KMS-11 (cell line): ENCODE results near the gene ZSWIM7.
"Not testable (repeated sequence)": the region's sequence is repeated elsewhere in the genome, so short reads cannot be mapped to it uniquely, and the experiment has no call there.

ENCODE experiments used
- H2AFZ ChIP-seq: fragments of 200-600 bp; sonication (generic); 2 replicates; pipeline ENCODE4 v1.6.1; 2016; ENCODE audit warnings: antibody characterized with exemption, mixed run types, low read depth
- H3K27ac ChIP-seq: fragments of 200-600 bp; sonication (generic); 2 replicates; pipeline ENCODE4 v1.6.1; 2016; ENCODE audit warnings: mild to moderate bottlenecking, mixed run types
- H3K27me3 ChIP-seq: fragments of 200-600 bp; sonication (generic); 2 replicates; pipeline ENCODE4 v1.6.1; 2017; ENCODE audit warnings: mild to moderate bottlenecking, low read depth, mixed run types, moderate library complexity; ENCODE audit not compliant: insufficient read depth
- H3K36me3 ChIP-seq: fragments of 200-600 bp; sonication (generic); 2 replicates; pipeline ENCODE4 v1.6.1; 2017; ENCODE audit warnings: mild to moderate bottlenecking, mixed run types; ENCODE audit not compliant: insufficient read depth
- H3K4me1 ChIP-seq: fragments of 200-600 bp; sonication (generic); 2 replicates; pipeline ENCODE4 v1.6.1; 2016; ENCODE audit warnings: mild to moderate bottlenecking, low read depth, mixed run types; ENCODE audit not compliant: poor library complexity, severe bottlenecking
- H3K4me2 ChIP-seq: fragments of 200-600 bp; sonication (generic); 2 replicates; pipeline ENCODE4 v1.7.0; 2016; ENCODE audit warnings: mild to moderate bottlenecking, mixed run types
- H3K4me3 ChIP-seq: fragments of 200-600 bp; sonication (generic); IDR thresholded peaks from 2 replicates; pipeline ENCODE4 v1.6.1; 2017; ENCODE audit warnings: low read depth, low read length, mixed read lengths; ENCODE audit not compliant: insufficient read depth
- H3K79me2 ChIP-seq: fragments of 200-600 bp; sonication (generic); 2 replicates; pipeline ENCODE4 v1.6.1; 2016; ENCODE audit warnings: low read depth, mixed run types; ENCODE audit not compliant: insufficient read depth
- H3K9ac ChIP-seq: fragments of 200-600 bp; sonication (generic); 2 replicates; pipeline ENCODE4 v1.6.1; 2016; ENCODE audit warnings: mild to moderate bottlenecking, mixed run types
- H4K20me1 ChIP-seq: fragments of 200-600 bp; sonication (generic); 2 replicates; pipeline ENCODE4 v1.6.1; 2016; ENCODE audit warnings: mild to moderate bottlenecking, mixed run types; ENCODE audit not compliant: insufficient read depth
- TF ChIP-seq, protein P1 (sequence below): fragments of 200-600 bp; sonication (generic); conservative IDR thresholded peaks from 2 replicates; pipeline ENCODE4 v1.6.1; 2017; ENCODE audit warnings: low read depth, mild to moderate bottlenecking, antibody characterized with exemption, low read length, moderate library complexity, mixed read lengths

The ZSWIM7 gene

GRCh38 chr17:15998031-15998562 lies 1.4 kb downstream of the ZSWIM7 start:
- Histone ChIP-seq H3K79me2 (no peaks in the 10 kb centered on the region), H3K4me1 (no peaks in the 10 kb centered on the region), H2AFZ (no peak overlapping the region), H3K4me3 (no peak overlapping the region), H3K4me2 (no peak overlapping the region), H3K36me3 (no peaks in the 10 kb centered on the region), H3K9ac (no peak overlapping the region), H3K27ac (no peak overlapping the region), H4K20me1 (no peaks in the 10 kb centered on the region), H3K27me3 (no peaks in the 10 kb centered on the region)
- TF ChIP-seq, protein P1, sequence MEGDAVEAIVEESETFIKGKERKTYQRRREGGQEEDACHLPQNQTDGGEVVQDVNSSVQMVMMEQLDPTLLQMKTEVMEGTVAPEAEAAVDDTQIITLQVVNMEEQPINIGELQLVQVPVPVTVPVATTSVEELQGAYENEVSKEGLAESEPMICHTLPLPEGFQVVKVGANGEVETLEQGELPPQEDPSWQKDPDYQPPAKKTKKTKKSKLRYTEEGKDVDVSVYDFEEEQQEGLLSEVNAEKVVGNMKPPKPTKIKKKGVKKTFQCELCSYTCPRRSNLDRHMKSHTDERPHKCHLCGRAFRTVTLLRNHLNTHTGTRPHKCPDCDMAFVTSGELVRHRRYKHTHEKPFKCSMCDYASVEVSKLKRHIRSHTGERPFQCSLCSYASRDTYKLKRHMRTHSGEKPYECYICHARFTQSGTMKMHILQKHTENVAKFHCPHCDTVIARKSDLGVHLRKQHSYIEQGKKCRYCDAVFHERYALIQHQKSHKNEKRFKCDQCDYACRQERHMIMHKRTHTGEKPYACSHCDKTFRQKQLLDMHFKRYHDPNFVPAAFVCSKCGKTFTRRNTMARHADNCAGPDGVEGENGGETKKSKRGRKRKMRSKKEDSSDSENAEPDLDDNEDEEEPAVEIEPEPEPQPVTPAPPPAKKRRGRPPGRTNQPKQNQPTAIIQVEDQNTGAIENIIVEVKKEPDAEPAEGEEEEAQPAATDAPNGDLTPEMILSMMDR, result no peak

- H4K20me1 ChIP-seq, result no peaks in the 10 kb centered on the region
- H3K79me2 ChIP-seq, result no peaks in the 10 kb centered on the region
- no peaks in the 10 kb centered on the region for H3K36me3 ChIP-seq
- no peak overlapping the region for H3K4me3 ChIP-seq
- TF ChIP-seq, protein P1, result no peak
- no peak overlapping the region for H3K27ac ChIP-seq
- H3K9ac ChIP-seq, result no peak overlapping the region
- H3K4me1 ChIP-seq, result no peaks in the 10 kb centered on the region
- H3K27me3 ChIP-seq, result no peaks in the 10 kb centered on the region
- no peak overlapping the region for H2AFZ ChIP-seq
- no peak overlapping the region for H3K4me2 ChIP-seq
Observed at GRCh38 chr17:15996322-15996721, 3.2 kb downstream of the ZSWIM7 start.

GRCh38 chr17:15981646-15982580 lies 17.6 kb downstream of the ZSWIM7 start:
- Histone ChIP-seq H3K36me3 (no peaks in the 10 kb centered on the region), H3K79me2 (no peaks in the 10 kb centered on the region), H3K27me3 (no peaks in the 10 kb centered on the region), H3K9ac (no peak overlapping the region), H3K27ac (no peak overlapping the region), H3K4me1 (no peaks in the 10 kb centered on the region), H3K4me2 (no peak overlapping the region), H4K20me1 (no peaks in the 10 kb centered on the region), H2AFZ (no peak overlapping the region), H3K4me3 (no peak overlapping the region)
- TF ChIP-seq, protein P1, result no peak

DNA sequence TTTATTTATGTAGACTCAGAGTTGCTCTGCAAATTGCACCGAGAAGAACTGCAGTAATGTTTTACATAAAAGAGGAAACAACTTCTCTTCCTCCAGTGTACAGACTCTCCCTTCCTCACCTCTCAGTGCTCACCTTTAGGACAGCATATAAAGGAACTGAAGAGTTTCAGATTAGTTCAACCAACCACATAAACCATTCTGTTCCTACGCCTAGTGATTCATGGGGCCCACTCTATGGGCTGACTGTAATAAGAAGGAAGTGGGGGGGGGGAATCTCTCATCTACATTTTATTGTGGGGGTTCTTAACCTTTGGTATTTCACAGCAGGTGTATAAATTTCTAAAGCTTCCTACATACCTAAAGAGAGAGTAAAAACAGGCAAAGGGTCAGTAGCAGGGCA lies 18.3 kb downstream of the ZSWIM7 start:
- H3K36me3 ChIP-seq, result no peaks in the 10 kb centered on the region
- no peaks in the 10 kb centered on the region for H3K79me2 ChIP-seq
- H3K9ac ChIP-seq, result no peak overlapping the region
- H3K4me3 ChIP-seq, result no peak overlapping the region
- no peaks in the 10 kb centered on the region for H3K27me3 ChIP-seq
- no peak overlapping the region for H3K4me2 ChIP-seq
- TF ChIP-seq, protein P1, result no peak
- no peaks in the 10 kb centered on the region for H4K20me1 ChIP-seq
- no peak overlapping the region for H3K27ac ChIP-seq
- no peaks in the 10 kb centered on the region for H3K4me1 ChIP-seq
- H2AFZ ChIP-seq, result no peak overlapping the region

DNA sequence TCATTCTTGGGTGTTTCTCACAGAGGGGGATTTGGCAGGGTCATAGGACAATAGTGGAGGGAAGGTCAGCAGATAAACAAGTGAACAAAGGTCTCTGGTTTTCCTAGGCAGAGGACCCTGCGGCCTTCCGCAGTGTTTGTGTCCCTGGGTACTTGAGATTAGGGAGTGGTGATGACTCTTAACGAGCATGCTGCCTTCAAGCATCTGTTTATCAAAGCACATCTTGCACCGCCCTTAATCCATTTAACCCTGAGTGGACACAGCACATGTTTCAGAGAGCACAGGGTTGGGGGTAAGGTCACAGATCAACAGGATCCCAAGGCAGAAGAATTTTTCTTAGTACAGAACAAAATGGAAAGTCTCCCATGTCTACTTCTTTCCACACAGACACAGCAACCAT lies 20.5 kb downstream of the ZSWIM7 start:
- not testable (repeated sequence) for H3K4me2 ChIP-seq, H3K79me2 ChIP-seq, H3K36me3 ChIP-seq

More for the DNA sequence above, 20.5 kb downstream of the ZSWIM7 start:
- not testable (repeated sequence) for H3K27ac ChIP-seq, H4K20me1 ChIP-seq, H3K27me3 ChIP-seq, H3K4me1 ChIP-seq, H3K4me3 ChIP-seq, H3K9ac ChIP-seq, H2AFZ ChIP-seq
